Measurements from ENCODE around the gene YTHDF1. TPM values are rescaled to one million over a fixed set of nuclear protein-coding genes. Genes with fewer than 3 reads are reported as not detected.

YTHDF1 gene
- total and polyA plus RNA-seq, 8 donors: 17.8 to 41.1 (median 22.4) TPM

DNA sequence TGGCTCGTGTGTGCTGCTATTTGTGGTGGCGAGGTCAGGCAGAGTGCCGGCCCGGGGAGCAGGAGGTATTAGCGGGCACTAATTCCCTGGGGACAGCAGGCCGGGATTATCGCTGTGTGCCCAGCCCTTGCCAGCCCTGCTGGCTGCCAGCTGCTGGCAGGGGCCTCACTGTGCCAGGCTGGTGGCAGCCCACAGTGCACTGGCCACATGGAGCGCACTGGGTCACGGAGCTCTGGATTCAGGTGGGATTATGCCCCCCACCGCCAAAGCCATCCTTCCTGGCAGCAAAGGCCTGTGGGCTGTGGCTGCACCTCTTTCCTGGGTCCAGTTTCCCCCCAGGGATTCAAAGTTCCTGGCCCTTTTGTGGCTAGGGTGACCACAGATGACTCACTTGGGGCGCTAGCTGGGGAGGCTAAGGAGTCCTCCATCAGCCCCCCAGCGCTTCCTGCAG is 59.7 kb downstream of the YTHDF1 start:
- intact Hi-C loops (cut with DNase I; ENCODE audit: low total_unique reads): no loop called here
- no peak for TF ChIP-seq POLR2A (IDR thresholded peaks at IDR 0.05)
- no peak for TF ChIP-seq CTCF (IDR thresholded peaks at IDR 0.05)
- TF ChIP-seq POLR2AphosphoS5 (IDR thresholded peaks at IDR 0.05): no peak
- TF ChIP-seq EP300 (IDR thresholded peaks at IDR 0.05): no peak
- 72 to 77% (median 74%) methylated on average over 5 to 12 of the region's 12 CpGs for WGBS, 5 donors
- Histone ChIP-seq H3K4me1 (peaks cover 0 to 6% (median 3%) of the 10 kb centered on the region in 4 donors), H3K36me3 (no peaks in the 10 kb centered on the region), H3K27me3 (peaks cover 0 to 95% (median 49%) of the 10 kb centered on the region in 3 donors), H3K27ac (no peak overlapping the region), H3K4me3 (no peak overlapping the region), H3K9me3 (no peaks in the 10 kb centered on the region)
- no peak for DNase-seq

- no peak for DNase-seq
- H3K27me3 ChIP-seq: peaks cover 0 to 95% (median 56%) of the 10 kb centered on the region in 3 donors
- H3K4me3 ChIP-seq: no peak overlapping the region
- TF ChIP-seq POLR2A (IDR thresholded peaks at IDR 0.05): no peak
- no peak for TF ChIP-seq CTCF (IDR thresholded peaks at IDR 0.05)
- no peak for TF ChIP-seq POLR2AphosphoS5 (IDR thresholded peaks at IDR 0.05)
- no peak for TF ChIP-seq EP300 (IDR thresholded peaks at IDR 0.05)
- 51 to 72% (median 61%) methylated on average over 13 to 15 of the region's 15 CpGs for WGBS, 5 donors
- intact Hi-C loops (cut with DNase I; ENCODE audit: low total_unique reads): no loop called here
- peaks cover 0 to 7% (median 3%) of the 10 kb centered on the region in 4 donors for H3K4me1 ChIP-seq
- no peaks in the 10 kb centered on the region for H3K36me3 ChIP-seq
- H3K9me3 ChIP-seq: no peaks in the 10 kb centered on the region
- H3K27ac ChIP-seq: no peak overlapping the region
Measured at GRCh38 chr20:63155266-63156165, 60.4 kb downstream of the YTHDF1 start.

GRCh38 chr20:63154395-63154794 is 61.5 kb downstream of the YTHDF1 start:
- intact Hi-C loops (cut with DNase I; ENCODE audit: low total_unique reads): no loop called here
- WGBS, 5 donors: 22 to 47% (median 29%) methylated on average over 3 of the region's 3 CpGs; no CpG with 5 or more reads in 1 of the 5 donors
- no peak for DNase-seq

More at GRCh38 chr20:63154395-63154794, 61.5 kb downstream of the YTHDF1 start:
- Histone ChIP-seq H3K4me1 (peaks cover 0 to 7% (median 3%) of the 10 kb centered on the region in 4 donors), H3K27me3 (peaks cover 0 to 97% (median 68%) of the 10 kb centered on the region in 3 donors), H3K4me3 (no peak overlapping the region), H3K27ac (no peak overlapping the region), H3K9me3 (no peaks in the 10 kb centered on the region), H3K36me3 (no peaks in the 10 kb centered on the region)
- TF ChIP-seq POLR2AphosphoS5 (IDR thresholded peaks at IDR 0.05) (no peak), CTCF (IDR thresholded peaks at IDR 0.05) (no peak), EP300 (IDR thresholded peaks at IDR 0.05) (no peak), POLR2A (IDR thresholded peaks at IDR 0.05) (no peak)
